NT2/D1 (cell line): Measurements from ENCODE around the gene ALDH18A1.

Source experiments
- SUZ12 ChIP-seq: IDR thresholded peaks from 2 replicates; pipeline ENCODE4 v1.6.1; 2011; ENCODE audit not compliant: insufficient read length, insufficient read depth; ENCODE audit errors: extremely low read depth
- YY1 ChIP-seq: IDR thresholded peaks from 2 replicates; pipeline ENCODE4 v1.6.1; 2011; ENCODE audit not compliant: insufficient read length, insufficient read depth
- ZNF274 ChIP-seq: IDR thresholded peaks from 2 replicates; pipeline ENCODE4 v1.6.1; 2011; ENCODE audit warnings: mild to moderate bottlenecking, low read depth, low read length

DNA sequence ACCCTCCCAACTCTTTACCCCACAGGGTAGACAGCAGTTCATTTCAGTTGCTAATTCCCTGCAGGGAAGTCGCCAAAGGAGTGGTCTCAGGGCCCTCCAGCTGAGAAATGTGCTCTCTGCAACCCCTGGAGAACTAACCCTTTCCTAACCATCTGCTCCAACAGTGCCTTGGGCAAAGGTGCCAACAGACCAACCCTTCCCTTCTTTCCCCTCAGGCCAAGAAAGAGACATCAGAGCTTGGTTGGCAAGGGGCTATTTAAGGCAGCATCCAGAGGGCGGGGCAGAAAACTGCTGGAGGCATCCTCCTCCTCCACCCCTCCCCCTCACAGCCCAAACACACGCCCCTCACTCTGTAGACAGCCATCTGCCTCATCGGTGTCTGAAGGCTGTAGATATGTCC is 97.0 kb downstream of the ALDH18A1 start:
- no peak for TF ChIP-seq ZNF274
- no peak for TF ChIP-seq YY1
- TF ChIP-seq SUZ12: no peak
